GM13976 (cell line): ENCODE measurements around the gene USP25.
"Not testable (repeated sequence)": the region's sequence is repeated elsewhere in the genome, so short reads cannot be mapped to it uniquely, and the experiment has no call there.

ENCODE experiments used
- DNase-seq: peaks from one replicate; pipeline ENCODE4 v3.0.0; 2012; ENCODE audit warnings: low spot score
- CTCF ChIP-seq: IDR thresholded peaks from 2 replicates; pipeline ENCODE4 v1.5.1; 2012; ENCODE audit warnings: borderline replicate concordance, mild to moderate bottlenecking; ENCODE audit not compliant: insufficient read depth; ENCODE audit errors: extremely low read depth, missing control alignments, control extremely low read depth
- in situ Hi-C: fragments of 300-500 bp; cut with MboI; formaldehyde crosslinking; loops from one replicate; pipeline ENCODE4 v1.12.0; 2022; ENCODE audit warnings: low sequenced_read_pairs, mixed read lengths, inconsistent platforms; ENCODE audit not compliant: unreplicated experiment

The USP25 gene

GRCh38 chr21:15731243-15731613 lies 1.4 kb downstream of the USP25 start:
- no peak for DNase-seq
- TF ChIP-seq CTCF, result no peak
- in situ Hi-C loops, result no loop called here

GRCh38 chr21:15732290-15732995 lies 2.7 kb downstream of the USP25 start:
- TF ChIP-seq CTCF, result no peak
- peak; percentile 70 for DNase-seq
- in situ Hi-C loops, result no loop called here

- no peak for TF ChIP-seq CTCF
- in situ Hi-C loops, result no loop called here
- DNase-seq, result no peak
These were observed 3.2 kb downstream of the USP25 start for GRCh38 chr21:15732996-15733329.

- TF ChIP-seq CTCF, result no peak
- DNase-seq, result no peak
- in situ Hi-C loops, result no loop called here
These were observed 5.6 kb downstream of the USP25 start for GRCh38 chr21:15735409-15735808.

- in situ Hi-C loops, DNase-seq: not testable (repeated sequence)
These were observed 6.1 kb downstream of the USP25 start for GRCh38 chr21:15735931-15736330.

GRCh38 chr21:15738779-15739178 lies 9.0 kb downstream of the USP25 start:
- in situ Hi-C loops, DNase-seq: not testable (repeated sequence)

- no peak for TF ChIP-seq CTCF
- no peak for DNase-seq
- in situ Hi-C loops, result no loop called here
These were observed 10.6 kb downstream of the USP25 start for GRCh38 chr21:15740383-15740782.

- DNase-seq, result no peak
- in situ Hi-C loops, result no loop called here
- TF ChIP-seq CTCF, result no peak
These were observed 11.7 kb downstream of the USP25 start for GRCh38 chr21:15741510-15741909.
